A549 (cell line): ENCODE results near the gene CASP10. TPM values are rescaled to one million over a fixed set of nuclear protein-coding genes. Genes with fewer than 3 reads are reported as not detected.

Source experiments
- ATAC-seq, 2 experiments: fragments of 200-7000 bp in 1 of 2; fragments of >200 bp in 1 of 2; cut with Nextera tagmentation in 1 of 2; cut with Tn5 transposase in 1 of 2; 3 replicates each; pipeline versions ENCODE4 v1.8.0 to v1.9.1; 2018 to 2020; ENCODE audit warnings: mild to moderate bottlenecking in 1 of 2, moderate library complexity in 1 of 2
- CTCF ChIA-PET: fragments of 300-600 bp; sonication (Branson Sonifier 250); formaldehyde crosslinking; extraction: SDS; loops from one replicate; lab custom pipeline; 2021; ENCODE audit warnings: antibody characterized with exemption, inconsistent platforms; lab: Yijun Ruan, JAX
- POLR2A ChIA-PET: fragments of 350-600 bp; formaldehyde crosslinking; extraction: SDS; loops from one replicate; lab custom pipeline; 2021; ENCODE audit warnings: antibody characterized with exemption, inconsistent platforms; lab: Yijun Ruan, JAX
- DNase-seq, 2 experiments: peaks; one replicate each; pipeline versions ENCODE4 v3.0.0 to v3.0.0-alpha.2; 2011 to 2016; ENCODE audit warnings: low read depth in 1 of 2, low spot score in 1 of 2
- FAIRE-seq: peaks from 2 replicates; lab custom pipeline; 2011; peaks lifted over from hg19 to GRCh38; lab: Jason Lieb, UNC
- H3K27ac ChIP-seq, 2 experiments: fragments of >200 bp; sonication (Bioruptor Twin); formaldehyde crosslinking; 3 replicates each; pipeline ENCODE4 v1.5.1; 2016 to 2017
- H3K4me1 ChIP-seq: fragments of >200 bp; sonication (Bioruptor Twin); formaldehyde crosslinking; 3 replicates; pipeline ENCODE4 v1.6.1; 2016
- H3K4me2 ChIP-seq: fragments of >200 bp; sonication (Bioruptor Twin); formaldehyde crosslinking; 3 replicates; pipeline ENCODE4 v1.6.1; 2016
- H3K4me3 ChIP-seq: fragments of >200 bp; sonication (Bioruptor Twin); formaldehyde crosslinking; 3 replicates; pipeline ENCODE4 v1.5.1; 2016
- H3K9me3 ChIP-seq: fragments of >200 bp; sonication (Bioruptor Twin); formaldehyde crosslinking; 3 replicates; pipeline ENCODE4 v1.6.1; 2016
- CEBPB ChIP-seq, 2 experiments: fragments of >200 bp in 1 of 2; sonication (Bioruptor Twin) in 1 of 2; formaldehyde crosslinking in 1 of 2; IDR thresholded peaks; 2 replicates each; pipeline ENCODE4 v1.6.1; 2012 to 2016
- CHD2 ChIP-seq: fragments of 150-350 bp; IDR thresholded peaks from 2 replicates; pipeline ENCODE4 v1.6.1; 2014; ENCODE audit warnings: low read length; ENCODE audit not compliant: partially characterized antibody
- ELK1 ChIP-seq: fragments of 150-350 bp; IDR thresholded peaks from 2 replicates; pipeline ENCODE4 v1.6.1; 2014; ENCODE audit warnings: low read depth, mild to moderate bottlenecking, low read length
- EP300 ChIP-seq, 2 experiments: fragments of >200 bp; sonication (Bioruptor Twin); formaldehyde crosslinking; IDR thresholded peaks; 2 replicates in 1 of 2; 3 replicates in 1 of 2; pipeline ENCODE4 v1.6.1; 2016 to 2017
- KDM1A ChIP-seq: fragments of 200-600 bp; sonication (generic); IDR thresholded peaks from 2 replicates; pipeline ENCODE4 v1.6.1; 2016; ENCODE audit warnings: low read depth, mild to moderate bottlenecking
- MAFK ChIP-seq: fragments of 450-650 bp; IDR thresholded peaks from 2 replicates; pipeline ENCODE4 v1.6.1; 2014; ENCODE audit not compliant: partially characterized antibody
- NPAS2 ChIP-seq: fragments of 250-450 bp; sonication (Bioruptor Pico); IDR thresholded peaks from 2 replicates; pipeline ENCODE4 v1.8.0; 2022; ENCODE audit warnings: mild to moderate bottlenecking, moderate library complexity, borderline replicate concordance
- NR3C1 ChIP-seq: fragments of >200 bp; sonication (Bioruptor Twin); formaldehyde crosslinking; IDR thresholded peaks from 3 replicates; pipeline ENCODE4 v1.6.1; 2017
- PHF8 ChIP-seq: fragments of 200-600 bp; sonication (generic); IDR thresholded peaks from 2 replicates; pipeline ENCODE4 v1.6.1; 2016; ENCODE audit warnings: low read depth, mild to moderate bottlenecking, antibody characterized with exemption, moderate library complexity, borderline replicate concordance
- POLR2A ChIP-seq: IDR thresholded peaks from 2 replicates; pipeline ENCODE4 v1.6.1; 2012; ENCODE audit warnings: mild to moderate bottlenecking, low read length
- RAD21 ChIP-seq, 2 experiments: fragments of >200 bp in 1 of 2; sonication (Bioruptor Twin) in 1 of 2; formaldehyde crosslinking in 1 of 2; IDR thresholded peaks in 1 of 2; conservative IDR thresholded peaks in 1 of 2; 2 replicates in 1 of 2; 3 replicates in 1 of 2; pipeline ENCODE4 v1.6.1; 2012 to 2018; ENCODE audit warnings: inconsistent platforms in 1 of 2
- RARB ChIP-seq: fragments of 250-450 bp; sonication (Bioruptor Pico); IDR thresholded peaks from 2 replicates; pipeline ENCODE4 v1.8.0; 2021; ENCODE audit warnings: mild to moderate bottlenecking, moderate library complexity
- RNF2 ChIP-seq: fragments of 200-600 bp; sonication (generic); IDR thresholded peaks from 2 replicates; pipeline ENCODE4 v1.6.1; 2016; ENCODE audit warnings: low read depth, mild to moderate bottlenecking, antibody characterized with exemption, moderate library complexity, borderline replicate concordance
- SMC3 ChIP-seq: fragments of >200 bp; sonication (Bioruptor Twin); formaldehyde crosslinking; IDR thresholded peaks from 3 replicates; pipeline ENCODE4 v1.6.1; 2018; ENCODE audit warnings: inconsistent platforms
- SREBF2 ChIP-seq: fragments of 450-650 bp; IDR thresholded peaks from 2 replicates; pipeline ENCODE4 v1.6.1; 2014; ENCODE audit warnings: mild to moderate bottlenecking, moderate library complexity
- TP53 ChIP-seq: fragments of 250-450 bp; sonication (Bioruptor Pico); IDR thresholded peaks from 2 replicates; pipeline ENCODE4 v1.5.0; 2021; ENCODE audit warnings: mild to moderate bottlenecking, moderate library complexity
- ZFP36 ChIP-seq: fragments of 450-650 bp; IDR thresholded peaks from 2 replicates; pipeline ENCODE4 v1.6.1; 2014; ENCODE audit warnings: borderline replicate concordance; ENCODE audit not compliant: partially characterized antibody
- ZSCAN20 ChIP-seq: fragments of 250-450 bp; sonication (Bioruptor Pico); IDR thresholded peaks from 2 replicates; pipeline ENCODE4 v1.8.0; 2022; ENCODE audit warnings: mild to moderate bottlenecking, moderate library complexity
- WGBS: methylation state at CpG from one replicate; pipeline ENCODE4 v1.1.6; 2017; ENCODE audit errors: missing lambda C conversion rate; 5-methylcytosine and 5-hydroxymethylcytosine counted together
- polyA plus RNA-seq, 4 experiments: library from polyadenylated mRNA; depleted of rRNA in 3 of 4; stranded (reverse); fragments of >200 nt; fragmentation: RNase III in 1 of 4; extraction: RNeasy Plus Mini Kit Qiagen cat#74134 plus additional on column Dnase treatment in 1 of 4; gene quantifications; 2 replicates in 3 of 4; 3 replicates in 1 of 4; pipeline ENCODE4 v1.2.3, GENCODE V29; 2011 to 2017
- TF ChIP-seq, protein P1 (sequence below): IDR thresholded peaks from 2 replicates; pipeline ENCODE4 v1.6.1; 2012
- TF ChIP-seq, protein P2 (sequence below): fragments of 250-450 bp; sonication (Bioruptor Pico); IDR thresholded peaks from 2 replicates; pipeline ENCODE4 v1.5.0; 2020; ENCODE audit warnings: low read depth, mild to moderate bottlenecking, moderate library complexity

CASP10 gene
- polyA plus RNA-seq, 2 of the 4 experiments (the other 2 are of a cell fraction) = 3.0 to 6.5 TPM

GRCh38 chr2:201258666-201259615, 76.0 kb downstream of the CASP10 start:
- no peak for FAIRE-seq

GRCh38 chr2:201260302-201260800, 77.4 kb downstream of the CASP10 start, which contains the start of gene CASP8:
Gene CASP8, plus strand, starts transcription at chr2:201260536. Its CDS starts 5,951 bp downstream, at chr2:201266487.
- TF ChIP-seq CEBPB (IDR thresholded peaks at IDR 0.05) (peak in 1 of 2 experiments; percentile 58; a peak in 1 of 4 replicates), SMC3 (no peak)
- TF ChIP-seq, all 56 proteins: peak for 1
- peak within 1 kb of the TSS; percentile 98 for H3K4me2 ChIP-seq
- ChIA-PET POLR2A (no interaction called here), CTCF (interaction anchor here (1.0 to 1.6 kb wide), 3 partner anchors 18 to 29 kb away, joined by 3 to 4 read pairs (median 3); no protein-coding TSS in a partner anchor)
- no peak for ATAC-seq
- peak within 1 kb of the TSS; percentile 77 to 93 for H3K27ac ChIP-seq
- FAIRE-seq = no peak
- WGBS = 79% methylated on average over 10 of the region's 10 CpGs
- H3K9me3 ChIP-seq = no peaks in the 10 kb centered on the region
- H3K4me1 ChIP-seq = peaks cover 40% of the 10 kb centered on the region
- peak in 1 of 2 experiments; percentile 37 for DNase-seq
- H3K4me3 ChIP-seq = peak within 1 kb of the TSS; percentile 59

More at GRCh38 chr2:201258666-201259615, 76.0 kb downstream of the CASP10 start:
- 26% methylated on average over 15 of the region's 15 CpGs for WGBS
- peak; percentile 19 to 21; a peak in 1 of 4 replicates for TF ChIP-seq CEBPB (IDR thresholded peaks at IDR 0.05)
- TF ChIP-seq ZFP36 = no peak
- 0 out of 5 replicates have a peak, but pooled peaks of 1 of the 2 experiments have one; percentile 17 for TF ChIP-seq RAD21 (conservative IDR thresholded peaks at IDR 0.05 in 1 of 2, IDR thresholded peaks at IDR 0.05 in 1 of 2)
- ATAC-seq = no peak; a peak in 3 of 6 replicates
- ChIA-PET CTCF (interaction anchor here (1.2 to 1.6 kb wide), 2 partner anchors 18 to 22 kb away, joined by 3 to 4 read pairs; no protein-coding TSS in a partner anchor), POLR2A (no interaction called here)
- Histone ChIP-seq H3K9me3 (no peaks in the 10 kb centered on the region), H3K27ac (peak overlapping the region; percentile 77 to 93), H3K4me1 (peaks cover 47% of the 10 kb centered on the region), H3K4me3 (peak overlapping the region; percentile 59), H3K4me2 (peak overlapping the region; percentile 98)
- peak in 1 of 2 experiments; percentile 43 for DNase-seq

DNA sequence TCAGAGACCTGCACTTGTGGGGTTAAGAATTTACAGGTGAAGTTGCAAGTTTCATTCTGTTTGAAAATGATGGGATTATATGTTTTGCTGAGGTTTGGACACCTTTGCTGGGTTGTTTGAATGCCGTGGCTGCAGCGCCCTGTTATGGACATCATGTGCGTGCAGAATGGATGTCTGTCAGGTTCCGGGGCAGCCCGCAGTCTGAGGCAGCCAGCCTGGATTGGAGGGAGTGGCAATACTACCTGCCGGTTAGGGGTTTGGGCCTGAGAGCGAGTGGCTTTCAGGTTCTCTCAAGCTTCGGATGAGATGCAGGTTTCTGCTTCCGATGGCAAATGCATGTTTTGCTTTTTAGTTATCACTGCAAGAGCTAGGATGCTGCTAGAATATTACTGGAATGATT, 78.5 kb downstream of the CASP10 start:
- CTCF ChIA-PET = interaction anchor here (0.6 kb wide), 1 partner anchor 514 kb away, joined by 3 read pairs; no protein-coding TSS in a partner anchor
- H3K27ac ChIP-seq = no peak overlapping the region
- H3K4me3 ChIP-seq = no peak overlapping the region
- WGBS = 95% methylated on average over 9 of the region's 9 CpGs
- H3K4me1 ChIP-seq = peaks cover 34% of the 10 kb centered on the region
- peak overlapping the region; percentile 15; the same call in 1 of the 3 replicates for H3K4me2 ChIP-seq
- no peak for FAIRE-seq
- no peak for ATAC-seq
- POLR2A ChIA-PET = no interaction called here
- DNase-seq = no peak
- no peak for TF ChIP-seq POLR2A
- no peak for TF ChIP-seq NPAS2 (CRISPR knock-in tag)
- no peak for TF ChIP-seq SREBF2
- TF ChIP-seq, protein P1, sequence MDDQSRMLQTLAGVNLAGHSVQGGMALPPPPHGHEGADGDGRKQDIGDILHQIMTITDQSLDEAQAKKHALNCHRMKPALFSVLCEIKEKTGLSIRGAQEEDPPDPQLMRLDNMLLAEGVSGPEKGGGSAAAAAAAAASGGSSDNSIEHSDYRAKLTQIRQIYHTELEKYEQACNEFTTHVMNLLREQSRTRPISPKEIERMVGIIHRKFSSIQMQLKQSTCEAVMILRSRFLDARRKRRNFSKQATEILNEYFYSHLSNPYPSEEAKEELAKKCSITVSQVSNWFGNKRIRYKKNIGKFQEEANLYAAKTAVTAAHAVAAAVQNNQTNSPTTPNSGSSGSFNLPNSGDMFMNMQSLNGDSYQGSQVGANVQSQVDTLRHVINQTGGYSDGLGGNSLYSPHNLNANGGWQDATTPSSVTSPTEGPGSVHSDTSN = no peak
- TF ChIP-seq RNF2 = no peak
- TF ChIP-seq PHF8 = no peak
- TF ChIP-seq TP53 (CRISPR knock-in tag) = no peak
- no peak for TF ChIP-seq CHD2
- no peak for TF ChIP-seq EP300 (IDR thresholded peaks at IDR 0.05)
- no peak for TF ChIP-seq NR3C1
- no peak for TF ChIP-seq MAFK
- no peak for TF ChIP-seq ELK1
- TF ChIP-seq ZSCAN20 (CRISPR knock-in tag) = no peak
- no peak for TF ChIP-seq KDM1A
- TF ChIP-seq, protein P2, sequence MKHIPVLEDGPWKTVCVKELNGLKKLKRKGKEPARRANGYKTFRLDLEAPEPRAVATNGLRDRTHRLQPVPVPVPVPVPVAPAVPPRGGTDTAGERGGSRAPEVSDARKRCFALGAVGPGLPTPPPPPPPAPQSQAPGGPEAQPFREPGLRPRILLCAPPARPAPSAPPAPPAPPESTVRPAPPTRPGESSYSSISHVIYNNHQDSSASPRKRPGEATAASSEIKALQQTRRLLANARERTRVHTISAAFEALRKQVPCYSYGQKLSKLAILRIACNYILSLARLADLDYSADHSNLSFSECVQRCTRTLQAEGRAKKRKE = no peak
- TF ChIP-seq RARB (CRISPR knock-in tag) = no peak
- no peaks in the 10 kb centered on the region for H3K9me3 ChIP-seq
